ENCODE data around the gene MADCAM1. TPM values are rescaled to one million over a fixed set of nuclear protein-coding genes. Genes with fewer than 3 reads are reported as not detected.
A peak's percentile ranks its signal among the peaks of the same experiment; 100 is the strongest.

Gene MADCAM1
- total and polyA plus RNA-seq, 2 experiments from 2014 or later, result 2.9 to 4.0 TPM

- peak overlapping the region; percentile 81 for H3K27ac ChIP-seq
Measured at GRCh38 chr19:508204-509150, 12.2 kb downstream of the MADCAM1 start.

DNA sequence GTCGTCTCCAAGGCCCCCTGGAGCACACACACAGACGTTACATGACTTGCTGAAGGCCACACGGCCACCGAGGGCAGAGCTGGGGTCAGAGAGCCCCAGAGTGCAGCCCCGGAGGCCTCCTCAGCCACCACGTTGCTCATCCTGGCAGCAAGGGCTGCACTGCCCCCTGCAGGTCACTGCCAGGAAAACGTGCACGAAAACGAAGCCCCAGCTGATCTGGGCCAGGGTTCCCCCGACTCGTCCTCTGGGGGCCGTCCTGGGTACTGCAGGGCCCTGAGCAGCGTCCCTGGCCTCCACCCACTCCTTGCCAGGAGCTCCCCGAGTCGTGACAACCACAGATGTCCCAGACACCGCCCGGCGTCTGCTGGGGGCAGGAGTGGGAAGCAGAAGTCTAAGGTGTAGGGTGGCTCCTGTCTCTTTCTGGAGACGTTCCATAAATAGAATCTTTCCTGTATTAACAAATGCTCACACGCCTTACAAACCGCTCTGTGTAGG lies 14.4 kb downstream of the MADCAM1 start:
- Histone ChIP-seq H2AFZ (peak overlapping the region; percentile 6), H4K20me1 (ENCODE audit: insufficient read depth, poor library complexity, severe bottlenecking) (no peaks in the 10 kb centered on the region), H3K27me3 (no peaks in the 10 kb centered on the region), H3K27ac (peak overlapping the region; percentile 94), H3K4me3 (no peak overlapping the region), H3K9me2 (replicated peaks; ENCODE audit: insufficient read depth) (no peaks in the 10 kb centered on the region), H3K9me3 (ENCODE audit: low read depth) (no peaks in the 10 kb centered on the region), H3K4me2 (peak overlapping the region; percentile 67), H3K36me3 (replicated peaks; ENCODE audit: insufficient read depth, low read depth) (no peaks in the 10 kb centered on the region), H3K79me2 (peaks cover 33% of the 10 kb centered on the region), H3K4me1 (ENCODE audit: insufficient read depth) (peaks cover 32% of the 10 kb centered on the region)
- DNase-seq (ENCODE audit: low spot score), result peak; percentile 95
- 11% methylated on average over 21 of the region's 21 CpGs for WGBS (ENCODE audit: low lambda C conversion rate, missing lambda C conversion rate)
- TF ChIP-seq, protein P1, sequence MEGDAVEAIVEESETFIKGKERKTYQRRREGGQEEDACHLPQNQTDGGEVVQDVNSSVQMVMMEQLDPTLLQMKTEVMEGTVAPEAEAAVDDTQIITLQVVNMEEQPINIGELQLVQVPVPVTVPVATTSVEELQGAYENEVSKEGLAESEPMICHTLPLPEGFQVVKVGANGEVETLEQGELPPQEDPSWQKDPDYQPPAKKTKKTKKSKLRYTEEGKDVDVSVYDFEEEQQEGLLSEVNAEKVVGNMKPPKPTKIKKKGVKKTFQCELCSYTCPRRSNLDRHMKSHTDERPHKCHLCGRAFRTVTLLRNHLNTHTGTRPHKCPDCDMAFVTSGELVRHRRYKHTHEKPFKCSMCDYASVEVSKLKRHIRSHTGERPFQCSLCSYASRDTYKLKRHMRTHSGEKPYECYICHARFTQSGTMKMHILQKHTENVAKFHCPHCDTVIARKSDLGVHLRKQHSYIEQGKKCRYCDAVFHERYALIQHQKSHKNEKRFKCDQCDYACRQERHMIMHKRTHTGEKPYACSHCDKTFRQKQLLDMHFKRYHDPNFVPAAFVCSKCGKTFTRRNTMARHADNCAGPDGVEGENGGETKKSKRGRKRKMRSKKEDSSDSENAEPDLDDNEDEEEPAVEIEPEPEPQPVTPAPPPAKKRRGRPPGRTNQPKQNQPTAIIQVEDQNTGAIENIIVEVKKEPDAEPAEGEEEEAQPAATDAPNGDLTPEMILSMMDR (IDR thresholded peaks at IDR 0.05; ENCODE audit: poor library complexity), result peak; percentile 99
- TF ChIP-seq EZH2 (IDR thresholded peaks at IDR 0.05; ENCODE audit: borderline replicate concordance), result no peak

More at GRCh38 chr19:508204-509150, 12.2 kb downstream of the MADCAM1 start:
- H3K4me2 ChIP-seq, result peak overlapping the region; percentile 90
- H3K36me3 ChIP-seq (replicated peaks; ENCODE audit: insufficient read depth, low read depth), result no peaks in the 10 kb centered on the region
- WGBS (ENCODE audit: low lambda C conversion rate, missing lambda C conversion rate), result 76% methylated on average over 31 of the region's 32 CpGs
- DNase-seq (ENCODE audit: low spot score), result no peak
- peaks cover 21% of the 10 kb centered on the region for H3K79me2 ChIP-seq
- H2AFZ ChIP-seq, result no peak overlapping the region
- TF ChIP-seq, protein P1 (IDR thresholded peaks at IDR 0.05; ENCODE audit: poor library complexity), result no peak
- TF ChIP-seq EZH2 (IDR thresholded peaks at IDR 0.05; ENCODE audit: borderline replicate concordance) (no peak), EZH2phosphoT487 (IDR thresholded peaks at IDR 0.05; ENCODE audit: low read depth, severe bottlenecking, unreplicated experiment) (no peak)
- no peaks in the 10 kb centered on the region for H3K27me3 ChIP-seq
- no peaks in the 10 kb centered on the region for H4K20me1 ChIP-seq (ENCODE audit: insufficient read depth, poor library complexity, severe bottlenecking)
- peak overlapping the region; percentile 84 for H3K4me3 ChIP-seq
- H3K9me2 ChIP-seq (replicated peaks; ENCODE audit: insufficient read depth), result no peaks in the 10 kb centered on the region
- peaks cover 32% of the 10 kb centered on the region for H3K4me1 ChIP-seq (ENCODE audit: insufficient read depth)
- H3K9me3 ChIP-seq (ENCODE audit: low read depth), result no peaks in the 10 kb centered on the region

GRCh38 chr19:511101-511851 lies 15.0 kb downstream of the MADCAM1 start:
- Histone ChIP-seq H3K9me3 (ENCODE audit: low read depth) (no peaks in the 10 kb centered on the region), H3K27ac (peak overlapping the region; percentile 94), H4K20me1 (ENCODE audit: insufficient read depth, poor library complexity, severe bottlenecking) (no peaks in the 10 kb centered on the region), H3K4me2 (peak overlapping the region; percentile 67), H2AFZ (peak overlapping the region; percentile 6), H3K27me3 (no peaks in the 10 kb centered on the region), H3K36me3 (replicated peaks; ENCODE audit: insufficient read depth, low read depth) (no peaks in the 10 kb centered on the region), H3K4me1 (ENCODE audit: insufficient read depth) (peaks cover 34% of the 10 kb centered on the region), H3K79me2 (peaks cover 33% of the 10 kb centered on the region), H3K4me3 (no peak overlapping the region), H3K9me2 (replicated peaks; ENCODE audit: insufficient read depth) (no peaks in the 10 kb centered on the region)
- TF ChIP-seq EZH2phosphoT487 (IDR thresholded peaks at IDR 0.05; ENCODE audit: low read depth, severe bottlenecking, unreplicated experiment), result no peak
- no peak for TF ChIP-seq EZH2 (IDR thresholded peaks at IDR 0.05; ENCODE audit: borderline replicate concordance)
- TF ChIP-seq, protein P1 (IDR thresholded peaks at IDR 0.05; ENCODE audit: poor library complexity), result no peak
- 38% methylated on average over 30 of the region's 30 CpGs for WGBS (ENCODE audit: low lambda C conversion rate, missing lambda C conversion rate)
- peak; percentile 74 for DNase-seq (ENCODE audit: low spot score)

Measured in hepatocyte (in vitro differentiated cells).